ENCODE measurements around the gene TRMO.

Gene TRMO

GRCh38 chr9:97941323-97941722 is 19.0 kb upstream of the TRMO start:
- no peak for TF ChIP-seq CTCF (IDR thresholded peaks at IDR 0.05)

- TF ChIP-seq CTCF (IDR thresholded peaks at IDR 0.05): no peak
These were observed 18.4 kb upstream of the TRMO start for GRCh38 chr9:97940741-97941140.

GRCh38 chr9:97940233-97940632 is 17.9 kb upstream of the TRMO start:
- TF ChIP-seq CTCF (IDR thresholded peaks at IDR 0.05): no peak

- no peak for TF ChIP-seq CTCF (IDR thresholded peaks at IDR 0.05)
These were observed 15.9 kb upstream of the TRMO start, which contains the start of gene HEMGN for GRCh38 chr9:97938081-97938644. Gene HEMGN (minus strand): TSS chr9:97938172. CDS start chr9:97938136, 36 bp downstream.

GRCh38 chr9:97936998-97937397 is 14.7 kb upstream of the TRMO start:
- TF ChIP-seq CTCF (IDR thresholded peaks at IDR 0.05): no peak

- no peak for TF ChIP-seq CTCF (IDR thresholded peaks at IDR 0.05)
These were observed 13.0 kb upstream of the TRMO start for GRCh38 chr9:97935276-97935675.

GRCh38 chr9:97934321-97935115 is 12.2 kb upstream of the TRMO start:
- TF ChIP-seq CTCF (IDR thresholded peaks at IDR 0.05): no peak
